GM12872 (cell line): ENCODE results near the gene DCAF11.

Source experiments
- TF ChIP-seq, protein P1 (sequence below): IDR thresholded peaks from 3 replicates; pipeline ENCODE4 v1.5.1; 2011; ENCODE audit warnings: low read depth, mild to moderate bottlenecking, low read length, moderate library complexity; ENCODE audit not compliant: insufficient read depth

The DCAF11 gene

DNA sequence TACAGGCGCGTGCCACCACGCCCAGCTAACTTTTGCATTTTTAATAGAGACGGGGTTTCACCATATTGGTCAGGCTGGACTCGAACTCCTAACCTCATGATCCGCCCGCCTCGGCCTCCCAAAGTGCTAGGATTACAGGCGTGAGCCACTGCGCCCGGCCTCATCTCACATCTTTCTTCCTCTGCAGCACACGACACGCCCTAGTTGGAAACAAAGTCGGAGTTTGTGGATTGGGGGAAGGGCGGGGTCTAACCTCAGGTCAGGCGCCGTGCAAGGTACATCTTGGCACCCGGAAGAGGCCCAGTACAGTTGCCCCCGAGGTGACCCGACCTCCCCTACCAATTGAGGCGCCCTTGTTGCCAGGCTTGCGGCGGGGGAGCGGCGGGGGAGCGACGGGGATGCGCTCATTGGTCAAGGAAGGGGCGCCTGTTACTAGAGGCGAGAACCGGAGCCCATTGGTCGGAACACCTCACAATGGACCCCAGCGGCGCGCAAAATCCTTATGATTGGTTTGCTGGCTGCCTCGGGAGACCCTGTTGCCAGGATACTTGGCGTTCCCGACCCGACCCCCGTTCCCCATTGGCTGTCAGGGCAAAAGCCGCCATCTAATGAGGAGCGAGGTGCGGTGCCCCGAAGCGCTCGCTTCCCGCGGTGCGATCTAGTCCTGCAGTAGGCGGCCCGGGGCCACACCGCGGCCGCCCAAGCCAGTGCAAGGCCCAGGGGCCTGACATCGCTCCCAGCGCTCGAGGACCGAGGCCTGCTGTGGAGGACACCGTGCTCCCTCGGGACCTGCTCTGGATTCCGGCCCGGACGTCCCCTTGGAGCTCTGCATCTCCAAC lies 57.1 kb downstream of the DCAF11 start, which contains the start of gene REC8:
Gene REC8 (plus strand): TSS at position 659 of the 839 bp plus-strand sequence. CDS start 473 bp downstream, outside the sequence.
- TF ChIP-seq, protein P1, sequence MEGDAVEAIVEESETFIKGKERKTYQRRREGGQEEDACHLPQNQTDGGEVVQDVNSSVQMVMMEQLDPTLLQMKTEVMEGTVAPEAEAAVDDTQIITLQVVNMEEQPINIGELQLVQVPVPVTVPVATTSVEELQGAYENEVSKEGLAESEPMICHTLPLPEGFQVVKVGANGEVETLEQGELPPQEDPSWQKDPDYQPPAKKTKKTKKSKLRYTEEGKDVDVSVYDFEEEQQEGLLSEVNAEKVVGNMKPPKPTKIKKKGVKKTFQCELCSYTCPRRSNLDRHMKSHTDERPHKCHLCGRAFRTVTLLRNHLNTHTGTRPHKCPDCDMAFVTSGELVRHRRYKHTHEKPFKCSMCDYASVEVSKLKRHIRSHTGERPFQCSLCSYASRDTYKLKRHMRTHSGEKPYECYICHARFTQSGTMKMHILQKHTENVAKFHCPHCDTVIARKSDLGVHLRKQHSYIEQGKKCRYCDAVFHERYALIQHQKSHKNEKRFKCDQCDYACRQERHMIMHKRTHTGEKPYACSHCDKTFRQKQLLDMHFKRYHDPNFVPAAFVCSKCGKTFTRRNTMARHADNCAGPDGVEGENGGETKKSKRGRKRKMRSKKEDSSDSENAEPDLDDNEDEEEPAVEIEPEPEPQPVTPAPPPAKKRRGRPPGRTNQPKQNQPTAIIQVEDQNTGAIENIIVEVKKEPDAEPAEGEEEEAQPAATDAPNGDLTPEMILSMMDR = no peak

DNA sequence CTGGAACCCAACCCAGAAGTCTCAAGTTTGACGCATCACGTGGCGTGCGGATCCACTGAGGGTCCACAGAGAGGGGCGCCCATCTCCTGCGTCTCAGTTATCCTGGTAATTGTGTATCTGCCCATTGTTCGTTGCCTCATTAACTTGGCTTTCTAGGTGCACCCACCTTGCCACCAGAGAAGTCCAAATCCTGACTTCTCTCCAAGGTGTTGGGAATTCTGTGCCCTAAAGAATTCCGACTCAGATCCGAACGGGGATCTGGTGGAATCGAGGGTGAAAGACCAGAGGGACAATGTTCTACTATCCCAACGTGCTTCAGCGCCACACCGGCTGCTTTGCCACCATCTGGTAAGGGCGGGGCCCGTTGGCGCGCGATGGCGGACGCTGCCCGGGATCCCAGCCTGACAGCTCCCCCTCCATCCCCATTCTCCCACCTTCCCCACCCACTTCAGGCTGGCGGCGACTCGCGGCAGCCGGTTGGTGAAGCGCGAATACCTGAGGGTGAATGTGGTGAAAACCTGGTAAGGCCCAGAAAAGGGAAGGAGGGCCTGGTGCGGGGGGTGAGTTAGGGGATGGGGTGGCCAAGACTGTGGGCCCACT lies 57.8 kb downstream of the DCAF11 start:
- TF ChIP-seq, protein P1 = no peak

DNA sequence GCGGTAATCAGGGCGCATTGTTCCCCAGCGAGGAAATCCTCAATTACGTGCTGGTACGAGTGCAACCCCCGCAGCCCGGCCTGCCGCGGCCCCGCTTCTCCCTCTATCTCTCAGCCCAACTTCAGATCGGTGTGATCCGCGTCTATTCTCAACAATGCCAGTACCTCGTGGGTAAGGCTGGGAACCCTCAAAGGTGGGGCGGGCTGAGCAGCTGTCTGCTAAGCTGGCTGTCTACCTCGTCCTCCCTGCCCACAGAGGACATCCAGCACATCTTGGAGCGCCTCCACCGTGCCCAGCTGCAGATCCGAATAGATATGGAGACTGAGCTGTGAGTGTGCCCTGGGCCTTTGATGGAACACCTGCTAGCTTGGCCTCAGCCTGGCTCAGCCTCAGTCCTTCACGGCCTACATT lies 58.3 kb downstream of the DCAF11 start:
- TF ChIP-seq, protein P1 = no peak
